Measurements from ENCODE around the gene FABP3. TPM values are rescaled to one million over a fixed set of nuclear protein-coding genes. Genes with fewer than 3 reads are reported as not detected.
A peak's percentile ranks its signal among the peaks of the same experiment; 100 is the strongest.

Gene FABP3
- total RNA-seq, 1 donor from 2014 or later: 4,698 TPM

GRCh38 chr1:31376375-31377134, 3.7 kb upstream of the FABP3 start:
- intact Hi-C loops (cut with micrococcal nuclease): no loop called here
- ATAC-seq: no peak
- no peak for DNase-seq

- ATAC-seq: peak; percentile 41
- peak; percentile 59 for DNase-seq
- intact Hi-C loops (cut with micrococcal nuclease): no loop called here
Observed at GRCh38 chr1:31374511-31375196, 1.8 kb upstream of the FABP3 start.

- intact Hi-C loops (cut with micrococcal nuclease): no loop called here
- ATAC-seq: no peak
- no peak for DNase-seq
Observed at GRCh38 chr1:31373897-31374486, 1.1 kb upstream of the FABP3 start.

DNA sequence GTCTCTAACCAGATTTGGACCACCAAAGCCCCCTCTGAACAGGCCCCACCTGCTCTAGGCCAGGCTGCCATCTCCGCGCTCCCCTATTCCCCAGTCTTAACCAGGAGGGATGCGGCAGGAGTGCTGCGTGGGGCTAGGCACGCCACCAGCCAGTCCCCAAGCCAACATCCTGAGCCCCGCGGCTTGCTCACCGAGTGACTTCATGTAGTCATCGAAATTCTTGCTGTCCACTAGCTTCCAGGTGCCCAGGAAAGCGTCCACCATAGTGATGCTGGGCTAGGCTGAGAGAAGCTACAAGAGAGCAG, 173 bp downstream of the FABP3 start:
- ATAC-seq: no peak

GRCh38 chr1:31372051-31372450, 825 bp downstream of the FABP3 start:
- ATAC-seq: no peak
- no peak for DNase-seq
- intact Hi-C loops (cut with micrococcal nuclease): no loop called here

More for the DNA sequence above, 173 bp downstream of the FABP3 start:
- DNase-seq: no peak
- intact Hi-C loops (cut with micrococcal nuclease): no loop called here

DNA sequence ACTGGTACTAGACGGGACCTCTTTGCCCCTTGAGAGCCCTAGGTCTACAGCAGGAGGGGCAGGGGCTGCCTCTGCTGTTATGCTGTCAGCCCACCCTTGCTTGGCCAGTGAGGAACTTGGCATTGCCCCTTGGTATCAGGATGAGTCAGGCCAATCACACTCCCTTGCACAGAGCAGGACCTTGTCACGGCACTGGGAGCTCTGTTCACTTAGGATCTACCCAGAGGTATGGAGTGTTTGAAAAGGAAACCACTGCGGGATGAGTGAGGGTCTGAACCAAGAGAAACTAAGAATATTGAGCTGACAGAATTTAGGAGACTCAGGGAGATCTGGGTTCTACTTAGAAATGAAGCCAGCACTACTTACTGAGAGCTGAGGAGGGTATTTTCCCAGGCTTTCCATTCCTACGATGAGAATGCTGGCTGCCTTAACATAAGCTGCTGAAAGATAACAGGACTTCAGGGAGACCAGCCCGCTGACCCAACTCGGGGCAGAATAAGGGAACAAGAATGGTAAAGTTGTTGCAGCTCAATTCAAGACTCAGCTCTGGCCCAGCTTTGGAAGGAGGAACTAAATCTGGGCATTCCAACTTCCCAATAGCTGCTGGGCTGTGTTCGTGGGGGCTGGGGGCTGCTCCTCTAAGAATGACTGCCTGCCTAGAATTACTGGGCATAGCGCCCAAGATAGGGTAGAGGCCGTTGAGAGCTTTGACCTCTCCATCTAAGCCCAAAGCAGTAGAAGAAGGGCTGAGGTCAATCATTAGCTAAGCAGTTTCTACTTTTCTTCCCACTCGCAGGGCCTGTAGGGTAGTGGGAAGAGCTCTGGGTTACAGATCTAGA, 1.5 kb downstream of the FABP3 start:
- DNase-seq: no peak
- ATAC-seq: no peak
- intact Hi-C loops (cut with micrococcal nuclease): no loop called here

- intact Hi-C loops (cut with micrococcal nuclease): no loop called here
- ATAC-seq: no peak
- no peak for DNase-seq
Observed at GRCh38 chr1:31370565-31370964, 2.3 kb downstream of the FABP3 start.

- intact Hi-C loops (cut with micrococcal nuclease): no loop called here
- DNase-seq (no peak), ATAC-seq (no peak)
Observed at GRCh38 chr1:31370021-31370420, 2.9 kb downstream of the FABP3 start.

- peak; percentile 57 for ATAC-seq
- DNase-seq: peak; percentile 72
- intact Hi-C loops (cut with micrococcal nuclease): no loop called here
Observed at GRCh38 chr1:31368611-31369107, 4.2 kb downstream of the FABP3 start.

DNA sequence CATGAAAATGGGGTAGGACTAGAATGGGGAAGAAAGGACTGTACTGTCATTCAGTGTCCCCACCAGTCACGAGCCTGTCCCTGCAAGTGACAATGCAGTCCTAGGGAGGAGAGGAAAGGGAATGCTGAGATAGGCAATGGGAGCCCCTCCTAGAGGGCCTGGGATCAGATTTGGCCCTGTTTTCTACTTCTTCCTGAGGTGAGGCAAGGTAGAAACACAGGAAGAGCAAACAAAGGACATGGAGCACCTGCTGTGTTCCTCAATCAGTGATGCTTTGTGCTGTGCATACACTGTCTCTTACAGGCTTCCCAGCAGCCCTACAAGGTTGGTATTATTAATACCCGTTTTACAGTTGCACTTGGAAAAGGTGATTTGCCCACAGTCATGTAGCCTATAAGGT, 6.1 kb downstream of the FABP3 start:
- intact Hi-C loops (cut with micrococcal nuclease): no loop called here
- no peak for ATAC-seq
- DNase-seq: no peak

DNA sequence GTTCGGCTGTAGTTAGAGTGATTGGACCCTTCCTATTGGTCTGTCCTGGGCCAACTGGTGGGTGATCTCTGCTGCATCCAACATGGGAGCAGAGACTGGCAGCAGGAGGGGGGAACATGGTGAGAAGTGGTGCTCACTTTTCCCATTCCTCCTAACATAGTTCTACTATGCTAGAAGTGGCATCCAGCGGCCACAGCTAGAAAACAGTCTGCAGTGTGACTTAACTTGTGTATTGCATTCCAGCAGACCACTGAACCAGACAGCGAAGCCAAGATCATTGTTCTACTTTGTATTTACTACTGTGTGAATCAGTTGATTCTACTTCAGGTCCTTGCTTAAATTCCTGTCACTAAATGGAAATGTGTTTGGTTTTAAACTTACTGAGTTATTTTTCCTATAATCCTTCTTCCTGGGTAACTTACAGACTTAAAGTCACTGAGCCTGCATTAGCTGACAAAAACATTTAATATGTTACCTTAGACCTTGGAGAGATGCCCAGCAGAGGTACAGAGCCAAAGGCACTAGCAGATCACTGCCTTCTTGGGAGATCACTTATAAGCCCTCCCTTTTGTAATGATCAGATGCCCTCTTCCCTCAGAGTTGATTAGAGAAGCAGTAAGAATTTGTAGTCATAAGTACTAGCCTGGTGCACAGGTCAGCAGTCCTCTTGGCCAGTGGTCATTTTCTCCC, 8.2 kb downstream of the FABP3 start:
- no peak for ATAC-seq
- intact Hi-C loops (cut with micrococcal nuclease): no loop called here
- no peak for DNase-seq

GRCh38 chr1:31362032-31362431, 10.8 kb downstream of the FABP3 start:
- DNase-seq (no peak), ATAC-seq (peak; percentile 17)
- intact Hi-C loops (cut with micrococcal nuclease): no loop called here

GRCh38 chr1:31361607-31362006, 11.3 kb downstream of the FABP3 start:
- no peak for DNase-seq
- ATAC-seq: no peak
- intact Hi-C loops (cut with micrococcal nuclease): no loop called here

- intact Hi-C loops (cut with micrococcal nuclease): no loop called here
Observed at GRCh38 chr1:31356427-31356826, 16.4 kb downstream of the FABP3 start.

DNA sequence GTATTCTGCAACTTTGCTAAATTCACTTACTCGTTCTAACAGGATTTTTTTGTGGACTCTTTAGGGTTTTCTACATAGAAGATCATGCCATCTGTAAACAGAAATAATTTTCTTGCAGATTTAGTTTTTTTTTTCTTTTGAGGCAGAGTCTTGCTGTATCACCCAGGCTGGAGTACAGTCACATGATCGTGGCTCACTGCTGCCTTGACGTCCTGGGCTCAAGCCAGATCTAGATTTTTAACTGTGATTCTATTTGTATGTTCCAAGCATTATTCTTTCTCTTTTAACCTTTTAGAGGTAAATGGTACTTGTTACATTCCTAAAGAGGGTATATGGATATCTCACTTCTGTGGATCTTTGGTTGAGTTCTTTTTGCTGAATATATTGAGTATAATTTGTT, 18.6 kb downstream of the FABP3 start:
- DNase-seq: no peak
- intact Hi-C loops (cut with micrococcal nuclease): no loop called here

More at GRCh38 chr1:31356427-31356826, 16.4 kb downstream of the FABP3 start:
- ATAC-seq (no peak), DNase-seq (no peak)

GRCh38 chr1:31348449-31348848, 24.4 kb downstream of the FABP3 start:
- intact Hi-C loops (cut with micrococcal nuclease): no loop called here
- ATAC-seq (no peak), DNase-seq (no peak)

More for the DNA sequence above, 18.6 kb downstream of the FABP3 start:
- ATAC-seq: no peak

DNA sequence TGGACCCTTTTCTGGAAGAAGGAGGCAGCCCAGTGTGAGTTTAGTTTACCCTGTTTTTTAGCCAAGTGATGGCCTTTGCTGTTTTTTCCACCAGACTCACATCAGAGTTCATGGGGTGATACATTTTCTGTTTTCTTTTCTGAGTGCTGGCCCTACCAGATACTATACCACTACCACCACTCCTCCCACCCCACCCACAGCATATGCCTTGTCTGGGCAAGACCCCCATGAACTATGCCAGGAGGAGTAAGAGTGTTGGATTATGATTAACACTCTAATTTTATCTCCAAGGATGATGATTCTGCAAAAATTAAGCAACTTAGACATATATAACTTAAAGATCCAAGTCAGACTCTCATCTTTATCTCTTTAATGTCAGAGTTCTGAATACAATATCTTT, 26.1 kb downstream of the FABP3 start:
- ATAC-seq: no peak
- DNase-seq: no peak
- intact Hi-C loops (cut with micrococcal nuclease): no loop called here

DNA sequence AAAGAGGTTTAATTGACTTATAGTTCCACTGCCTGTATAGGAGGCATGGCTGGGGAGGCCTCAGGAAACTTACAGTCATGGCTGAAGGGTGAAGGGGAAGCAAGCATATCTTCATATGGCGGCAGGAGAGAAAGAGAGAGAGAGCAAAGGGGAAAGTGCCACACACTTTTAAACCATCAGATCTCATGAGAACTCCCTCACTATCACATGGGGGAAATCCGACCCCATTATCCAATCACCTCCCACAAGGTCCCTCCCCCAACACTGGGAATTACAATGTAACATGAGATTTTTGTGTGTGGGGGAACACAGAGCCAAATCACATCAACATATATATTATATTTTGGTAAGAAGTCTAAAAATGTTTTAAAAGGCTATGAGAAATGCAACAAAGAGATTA, 27.2 kb downstream of the FABP3 start:
- DNase-seq (no peak), ATAC-seq (no peak)
- intact Hi-C loops (cut with micrococcal nuclease): no loop called here

GRCh38 chr1:31344503-31344902, 28.4 kb downstream of the FABP3 start:
- DNase-seq: no peak
- no peak for ATAC-seq
- intact Hi-C loops (cut with micrococcal nuclease): no loop called here
